Sigmoid colon (tissue), 7 donors: ENCODE data around the gene MC1R. TPM values are rescaled to one million over a fixed set of nuclear protein-coding genes. Genes with fewer than 3 reads are reported as not detected.
A peak's percentile ranks its signal among the peaks of the same experiment; 100 is the strongest.

Source experiments
- DNase-seq: peaks from one replicate; pipeline ENCODE4 v3.0.0-alpha.2; 2019
- H3K27ac ChIP-seq, 4 donors: fragments of 200-600 bp; sonication (generic); one replicate each; pipeline ENCODE4 v1.5.1; 2016 to 2019; ENCODE audit warnings: mild to moderate bottlenecking in 1 of 4
- H3K27me3 ChIP-seq, 3 donors: fragments of 200-600 bp; sonication (generic); one replicate each; pipeline ENCODE4 v1.5.1; 2019; ENCODE audit warnings: mild to moderate bottlenecking in 1 of 3
- H3K36me3 ChIP-seq, 4 donors: fragments of 200-600 bp; sonication (generic); one replicate each; pipeline ENCODE4 v1.5.1; 2016 to 2019
- H3K4me1 ChIP-seq, 4 donors: fragments of 200-600 bp; sonication (generic); one replicate each; pipeline ENCODE4 v1.5.1; 2017 to 2019
- H3K4me3 ChIP-seq, 4 donors: fragments of 200-600 bp; sonication (generic); one replicate each; pipeline ENCODE4 v1.5.1; 2017 to 2019; ENCODE audit warnings: mild to moderate bottlenecking in 2 of 4, moderate library complexity in 1 of 4
- H3K9me3 ChIP-seq, 4 donors: fragments of 200-600 bp in 3 of 4; sonication (generic) in 3 of 4; one replicate each; pipeline versions ENCODE4 v1.5.1 to v1.6.1; 2013 to 2019
- CTCF ChIP-seq, 4 experiments: fragments of 450-650 bp in 3 of 4; fragments of 200-600 bp in 1 of 4; IDR thresholded peaks; one replicate each; pipeline ENCODE4 v1.5.1; 2016 to 2019; ENCODE audit warnings: antibody characterized with exemption in 4 of 4, mild to moderate bottlenecking in 3 of 4, moderate library complexity in 2 of 4
- EP300 ChIP-seq, 4 donors: sonication (generic); formaldehyde crosslinking; IDR thresholded peaks; one replicate each; pipeline ENCODE4 v1.6.1; 2017; ENCODE audit warnings: antibody characterized with exemption in 4 of 4
- POLR2A ChIP-seq, 2 donors: fragments of 450-650 bp; IDR thresholded peaks; one replicate each; pipeline ENCODE4 v1.6.1; 2016; ENCODE audit warnings: antibody characterized with exemption in 2 of 2, mild to moderate bottlenecking in 2 of 2, moderate library complexity in 2 of 2
- POLR2AphosphoS5 ChIP-seq, 4 donors: sonication (generic); formaldehyde crosslinking; IDR thresholded peaks; one replicate each; pipeline ENCODE4 v1.6.1; 2017; ENCODE audit warnings: antibody characterized with exemption in 4 of 4
- WGBS, 2 donors: extraction: QIAGEN DNeasy Blood & Tissue Kit; methylation state at CpG; one replicate each; pipeline ENCODE4 v1.1.7; 2013; 5-methylcytosine and 5-hydroxymethylcytosine counted together
- intact Hi-C: fragments of 100-400 bp; cut with DNase I; formaldehyde crosslinking; loops from one replicate; pipeline ENCODE4 v1.15.1; 2023
- polyA plus RNA-seq, 3 donors: library from polyadenylated mRNA; stranded (reverse); fragments of 200-250 nt; gene quantifications; one replicate each; pipeline ENCODE4 v1.2.3, GENCODE V29; 2013
- total RNA-seq, 4 donors: library from RNA; depleted of rRNA; stranded (reverse); fragments of >200 nt; gene quantifications; one replicate each; pipeline ENCODE4 v1.1.0, GENCODE V29; 2016
- donor health status: healthy with polysubstance abuse.
- donor health status: Bipolar disorder and iron deficiency.
- donor health status: healthy.

Gene MC1R
- total and polyA plus RNA-seq, 7 donors: 2.1 to 8.0 (median 4.9) TPM; not detected in 2

- DNase-seq: no peak
- WGBS, 2 donors: 95 to 96% methylated on average over 4 of the region's 4 CpGs
- Histone ChIP-seq H3K27me3 (no peaks in the 10 kb centered on the region), H3K4me3 (no peak overlapping the region), H3K27ac (no peak overlapping the region), H3K4me1 (peaks cover 0 to 7% (median 5%) of the 10 kb centered on the region in 4 donors), H3K9me3 (no peaks in the 10 kb centered on the region), H3K36me3 (peaks cover 29 to 76% (median 50%) of the 10 kb centered on the region in 4 donors)
- intact Hi-C loops: no loop called here
- TF ChIP-seq CTCF (IDR thresholded peaks at IDR 0.05) (no peak), POLR2AphosphoS5 (IDR thresholded peaks at IDR 0.05) (no peak), EP300 (IDR thresholded peaks at IDR 0.05) (no peak), POLR2A (IDR thresholded peaks at IDR 0.05) (no peak)
Measured at GRCh38 chr16:89908236-89908635, 10.4 kb upstream of the MC1R start.

- Histone ChIP-seq H3K27ac (peak overlapping the region; percentile 6 to 48 (median 34)), H3K27me3 (no peaks in the 10 kb centered on the region), H3K4me1 (peaks cover 0 to 7% (median 5%) of the 10 kb centered on the region in 4 donors), H3K4me3 (no peak overlapping the region), H3K9me3 (no peaks in the 10 kb centered on the region), H3K36me3 (peaks cover 18 to 58% (median 35%) of the 10 kb centered on the region in 4 donors)
- TF ChIP-seq EP300 (IDR thresholded peaks at IDR 0.05) (no peak), POLR2A (IDR thresholded peaks at IDR 0.05) (no peak), POLR2AphosphoS5 (IDR thresholded peaks at IDR 0.05) (peak in 2 of 4 donors; percentile 4 to 40), CTCF (IDR thresholded peaks at IDR 0.05) (peak; percentile 56 to 86 (median 71))
- intact Hi-C loops: no loop called here
- 60 to 66% methylated on average over 47 of the region's 47 CpGs for WGBS, 2 donors
- peak; percentile 91 for DNase-seq
Measured at GRCh38 chr16:89909777-89910716, 8.6 kb upstream of the MC1R start.

GRCh38 chr16:89910717-89911354, 7.8 kb upstream of the MC1R start:
- Histone ChIP-seq H3K4me3 (no peak overlapping the region), H3K36me3 (peaks cover 13 to 50% (median 28%) of the 10 kb centered on the region in 4 donors), H3K27ac (peak overlapping the region in 1 of 4 donors; percentile 45), H3K27me3 (no peaks in the 10 kb centered on the region), H3K9me3 (no peaks in the 10 kb centered on the region), H3K4me1 (peaks cover 0 to 7% (median 5%) of the 10 kb centered on the region in 4 donors)
- intact Hi-C loops: no loop called here
- no peak for TF ChIP-seq CTCF (IDR thresholded peaks at IDR 0.05)
- no peak for TF ChIP-seq POLR2AphosphoS5 (IDR thresholded peaks at IDR 0.05)
- TF ChIP-seq POLR2A (IDR thresholded peaks at IDR 0.05): no peak
- TF ChIP-seq EP300 (IDR thresholded peaks at IDR 0.05): no peak
- DNase-seq: no peak
- WGBS, 2 donors: 91 to 95% methylated on average over 27 of the region's 27 CpGs

- Histone ChIP-seq H3K36me3 (peaks cover 8 to 45% (median 23%) of the 10 kb centered on the region in 4 donors), H3K27ac (no peak overlapping the region), H3K4me3 (no peak overlapping the region), H3K9me3 (no peaks in the 10 kb centered on the region), H3K4me1 (peaks cover 0 to 7% (median 5%) of the 10 kb centered on the region in 4 donors), H3K27me3 (no peaks in the 10 kb centered on the region)
- TF ChIP-seq CTCF (IDR thresholded peaks at IDR 0.05) (no peak), POLR2AphosphoS5 (IDR thresholded peaks at IDR 0.05) (peak in 1 of 4 donors; percentile 34), POLR2A (IDR thresholded peaks at IDR 0.05) (no peak), EP300 (IDR thresholded peaks at IDR 0.05) (no peak)
- intact Hi-C loops: no loop called here
- DNase-seq: peak; percentile 63
- 94 to 95% methylated on average over 14 of the region's 14 CpGs for WGBS, 2 donors
Measured at GRCh38 chr16:89911375-89911774, 7.3 kb upstream of the MC1R start.
